Glutamatergic neuron (in vitro differentiated cells): Measurements from ENCODE around the gene HOOK1. TPM values are rescaled to one million over a fixed set of nuclear protein-coding genes. Genes with fewer than 3 reads are reported as not detected.

Source experiments
- DNase-seq: peaks from one replicate; pipeline ENCODE4 v3.0.0; 2022
- H3K27ac Mint-ChIP-seq: one replicate; pipeline ENCODE4 v1.8.0; 2020; ENCODE audit warnings: mild to moderate bottlenecking, mixed read lengths, inconsistent platforms; ENCODE audit not compliant: unreplicated experiment
- H3K27me3 Mint-ChIP-seq: one replicate; pipeline ENCODE4 v1.8.0; 2020; ENCODE audit warnings: mild to moderate bottlenecking, moderate library complexity, mixed read lengths, inconsistent platforms; ENCODE audit not compliant: unreplicated experiment
- H3K36me3 Mint-ChIP-seq: one replicate; pipeline ENCODE4 v1.8.0; 2020; ENCODE audit warnings: mild to moderate bottlenecking, mixed read lengths, inconsistent platforms; ENCODE audit not compliant: unreplicated experiment
- H3K4me1 Mint-ChIP-seq: one replicate; pipeline ENCODE4 v1.8.0; 2020; ENCODE audit warnings: mild to moderate bottlenecking, low read depth, mixed read lengths, inconsistent platforms; ENCODE audit not compliant: unreplicated experiment
- H3K4me3 Mint-ChIP-seq: one replicate; pipeline ENCODE4 v1.8.0; 2020; ENCODE audit warnings: mild to moderate bottlenecking, mixed read lengths, inconsistent platforms; ENCODE audit not compliant: unreplicated experiment
- H3K9me3 Mint-ChIP-seq: one replicate; pipeline ENCODE4 v1.8.0; 2020; ENCODE audit warnings: mild to moderate bottlenecking, moderate library complexity, mixed read lengths, inconsistent platforms; ENCODE audit not compliant: unreplicated experiment
- CTCF ChIP-seq: fragments of 200-600 bp; sonication (generic); IDR thresholded peaks from one replicate; pipeline ENCODE4 v1.5.0; 2021; ENCODE audit not compliant: partially characterized antibody, unreplicated experiment
- total RNA-seq: library from RNA; stranded (reverse); fragmentation: NEBNext Ultra II Directional; extraction: Animal tissue kit (Norgen Biotek cat#: 25700); gene quantifications from one replicate; pipeline ENCODE4 v1.2.1, GENCODE V29; 2021; ENCODE audit not compliant: unreplicated experiment

The HOOK1 gene
- total RNA-seq, 1 donor from 2014 or later = 2.1 TPM

- Mint-ChIP-seq H3K4me1 (no peaks in the 10 kb centered on the region), H3K27me3 (no peaks in the 10 kb centered on the region), H3K27ac (no peak overlapping the region), H3K36me3 (no peaks in the 10 kb centered on the region), H3K9me3 (no peaks in the 10 kb centered on the region), H3K4me3 (no peak overlapping the region)
- no peak for TF ChIP-seq CTCF
- no peak for DNase-seq
These were observed 37.5 kb upstream of the HOOK1 start for GRCh38 chr1:59776960-59777852.

GRCh38 chr1:59779949-59780348 lies 34.8 kb upstream of the HOOK1 start:
- H3K9me3 Mint-ChIP-seq = no peaks in the 10 kb centered on the region
- H3K27ac Mint-ChIP-seq = no peak overlapping the region
- no peaks in the 10 kb centered on the region for H3K4me1 Mint-ChIP-seq
- H3K36me3 Mint-ChIP-seq = no peaks in the 10 kb centered on the region
- no peak overlapping the region for H3K4me3 Mint-ChIP-seq
- TF ChIP-seq CTCF = no peak
- no peaks in the 10 kb centered on the region for H3K27me3 Mint-ChIP-seq
- DNase-seq = no peak

- Mint-ChIP-seq H3K27ac (no peak overlapping the region), H3K27me3 (peaks cover 2% of the 10 kb centered on the region), H3K9me3 (peaks cover 5% of the 10 kb centered on the region), H3K4me1 (no peaks in the 10 kb centered on the region), H3K36me3 (peaks cover 39% of the 10 kb centered on the region), H3K4me3 (no peak overlapping the region)
- DNase-seq = no peak
- TF ChIP-seq CTCF = no peak
These were observed 25.9 kb upstream of the HOOK1 start for GRCh38 chr1:59788825-59789224.

GRCh38 chr1:59798600-59798999 lies 16.1 kb upstream of the HOOK1 start:
- Mint-ChIP-seq H3K4me1 (no peaks in the 10 kb centered on the region), H3K4me3 (no peak overlapping the region)
- TF ChIP-seq CTCF = no peak

GRCh38 chr1:59803458-59804038 lies 11.2 kb upstream of the HOOK1 start:
- no peak overlapping the region for H3K27ac Mint-ChIP-seq
- H3K4me3 Mint-ChIP-seq = no peak overlapping the region
- no peak for TF ChIP-seq CTCF

More at GRCh38 chr1:59798600-59798999, 16.1 kb upstream of the HOOK1 start:
- Mint-ChIP-seq H3K27me3 (no peaks in the 10 kb centered on the region), H3K27ac (no peak overlapping the region), H3K9me3 (no peaks in the 10 kb centered on the region), H3K36me3 (no peaks in the 10 kb centered on the region)
- no peak for DNase-seq

More at GRCh38 chr1:59803458-59804038, 11.2 kb upstream of the HOOK1 start:
- Mint-ChIP-seq H3K36me3 (no peaks in the 10 kb centered on the region), H3K4me1 (no peaks in the 10 kb centered on the region), H3K9me3 (peaks cover 2% of the 10 kb centered on the region), H3K27me3 (peaks cover 2% of the 10 kb centered on the region)
- no peak for DNase-seq
